ENCODE measurements around the gene CNOT3. TPM values are rescaled to one million over a fixed set of nuclear protein-coding genes. Genes with fewer than 3 reads are reported as not detected.

Gene CNOT3
- total and polyA plus RNA-seq, 8 donors, result 16.8 to 40.0 (median 22.5) TPM

DNA sequence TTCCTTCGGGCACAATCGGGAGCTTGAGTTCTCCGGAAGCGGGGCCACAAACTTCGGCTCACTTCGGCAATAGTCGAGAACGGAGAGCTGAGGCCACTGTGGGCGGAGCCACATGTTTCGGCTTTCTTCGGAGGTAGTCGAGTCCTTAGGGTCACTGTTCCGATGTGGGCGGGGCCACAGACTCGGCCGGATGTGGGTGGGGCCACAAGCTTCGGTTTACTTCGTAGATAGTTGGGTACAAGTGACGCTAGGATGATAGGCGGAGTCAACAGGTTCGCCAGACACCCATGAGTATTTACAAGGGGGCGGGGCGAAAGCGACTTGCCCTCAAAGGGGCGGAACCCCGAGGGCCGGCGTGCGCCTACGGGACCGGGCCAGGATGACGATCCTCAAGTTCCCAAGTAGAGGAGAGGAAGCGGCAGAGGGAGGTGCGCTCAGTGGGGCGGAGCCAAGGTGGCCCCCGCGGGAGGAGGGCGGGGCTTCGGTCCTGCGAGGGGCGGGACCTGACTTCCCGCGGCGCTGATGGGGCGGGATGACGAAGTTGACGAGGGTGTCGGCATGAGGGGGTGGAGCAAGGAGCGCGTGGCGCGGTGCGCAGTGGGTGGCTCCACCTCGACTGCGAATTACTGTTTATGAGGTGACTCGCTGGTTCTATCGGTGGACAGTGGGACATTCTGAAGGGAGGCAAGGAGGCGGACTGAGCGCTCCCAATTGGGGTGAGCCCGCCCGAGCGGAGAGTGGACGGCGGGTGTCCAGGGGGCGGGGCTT is 52.4 kb downstream of the CNOT3 start:
- Histone ChIP-seq H3K9me3 (no peaks in the 10 kb centered on the region), H3K4me3 (peak overlapping the region; percentile 15 to 91 (median 72)), H3K27ac (peak overlapping the region; percentile 98 to 100 (median 99)), H3K36me3 (peaks cover 0 to 6% (median 5%) of the 10 kb centered on the region in 3 donors), H3K4me1 (peaks cover 22 to 35% (median 25%) of the 10 kb centered on the region in 3 donors), H3K27me3 (no peaks in the 10 kb centered on the region)
- ATAC-seq, result peak; percentile 59 to 80 (median 69)
- 0% methylated on average over 65 of the region's 65 CpGs for WGBS, 2 donors
- peak; percentile 98 to 100 (median 100) for DNase-seq
- FAIRE-seq, result peak; percentile 99
- TF ChIP-seq CTCF (IDR thresholded peaks at IDR 0.05), result no peak
- intact Hi-C loops (cut with DNase I), result no loop called here

GRCh38 chr19:54190503-54191010 is 53.0 kb downstream of the CNOT3 start:
- Histone ChIP-seq H3K4me1 (peaks cover 22 to 34% (median 24%) of the 10 kb centered on the region in 3 donors), H3K9me3 (no peaks in the 10 kb centered on the region), H3K27ac (peak overlapping the region; percentile 98 to 100 (median 99)), H3K36me3 (peaks cover 0 to 6% (median 5%) of the 10 kb centered on the region in 3 donors), H3K4me3 (peak overlapping the region; percentile 62 to 91 (median 78)), H3K27me3 (no peaks in the 10 kb centered on the region)
- peak; percentile 99 to 100 (median 100) for DNase-seq
- peak; percentile 58 to 77 (median 67) for ATAC-seq
- FAIRE-seq, result peak; percentile 95
- TF ChIP-seq CTCF (IDR thresholded peaks at IDR 0.05), result no peak
- WGBS, 2 donors, result 0% methylated on average over 55 to 56 of the region's 56 CpGs
- intact Hi-C loops (cut with DNase I), result no loop called here

- intact Hi-C loops (cut with DNase I), result no loop called here
- FAIRE-seq (no peak), ATAC-seq (peak; percentile 40 to 57 (median 50)), DNase-seq (peak in 5 of 6 donors; percentile 71 to 96 (median 94))
- 0 to 1% methylated on average over 71 to 77 of the region's 77 CpGs for WGBS, 2 donors
- H3K27ac ChIP-seq, result peak within 1 kb of the TSS; percentile 98 to 100 (median 99)
- peaks cover 17 to 27% (median 22%) of the 10 kb centered on the region in 3 donors for H3K4me1 ChIP-seq
- peaks cover 0 to 6% (median 5%) of the 10 kb centered on the region in 3 donors for H3K36me3 ChIP-seq
- no peak for TF ChIP-seq CTCF (IDR thresholded peaks at IDR 0.05)
- peak within 1 kb of the TSS; percentile 62 to 91 (median 78) for H3K4me3 ChIP-seq
- no peaks in the 10 kb centered on the region for H3K27me3 ChIP-seq
- no peaks in the 10 kb centered on the region for H3K9me3 ChIP-seq
Observed at GRCh38 chr19:54191011-54191810, 53.6 kb downstream of the CNOT3 start, which contains the start of gene TSEN34. Gene TSEN34 (plus strand): TSS chr19:54191308. CDS start chr19:54191365, 57 bp downstream.

GRCh38 chr19:54191811-54192453 is 54.4 kb downstream of the CNOT3 start:
- intact Hi-C loops (cut with DNase I), result no loop called here
- peaks cover 0 to 6% (median 5%) of the 10 kb centered on the region in 3 donors for H3K36me3 ChIP-seq
- no peak for FAIRE-seq
- no peaks in the 10 kb centered on the region for H3K27me3 ChIP-seq
- no peaks in the 10 kb centered on the region for H3K9me3 ChIP-seq
- peak overlapping the region; percentile 62 to 91 (median 78) for H3K4me3 ChIP-seq
- peak in 2 of 6 donors; percentile 64 to 77 for DNase-seq
- WGBS, 2 donors, result 52% methylated on average over 19 of the region's 19 CpGs
- no peak for TF ChIP-seq CTCF (IDR thresholded peaks at IDR 0.05)
- H3K4me1 ChIP-seq, result peaks cover 13 to 22% (median 21%) of the 10 kb centered on the region in 3 donors
- H3K27ac ChIP-seq, result peak overlapping the region; percentile 98 to 100 (median 99)
- ATAC-seq, result no peak
